GM12872 (cell line): ENCODE results near the gene CYP4A22.

ENCODE experiments used
- TF ChIP-seq, protein P1 (sequence below): IDR thresholded peaks from 3 replicates; pipeline ENCODE4 v1.5.1; 2011; ENCODE audit warnings: low read depth, mild to moderate bottlenecking, low read length, moderate library complexity; ENCODE audit not compliant: insufficient read depth

CYP4A22 gene

DNA sequence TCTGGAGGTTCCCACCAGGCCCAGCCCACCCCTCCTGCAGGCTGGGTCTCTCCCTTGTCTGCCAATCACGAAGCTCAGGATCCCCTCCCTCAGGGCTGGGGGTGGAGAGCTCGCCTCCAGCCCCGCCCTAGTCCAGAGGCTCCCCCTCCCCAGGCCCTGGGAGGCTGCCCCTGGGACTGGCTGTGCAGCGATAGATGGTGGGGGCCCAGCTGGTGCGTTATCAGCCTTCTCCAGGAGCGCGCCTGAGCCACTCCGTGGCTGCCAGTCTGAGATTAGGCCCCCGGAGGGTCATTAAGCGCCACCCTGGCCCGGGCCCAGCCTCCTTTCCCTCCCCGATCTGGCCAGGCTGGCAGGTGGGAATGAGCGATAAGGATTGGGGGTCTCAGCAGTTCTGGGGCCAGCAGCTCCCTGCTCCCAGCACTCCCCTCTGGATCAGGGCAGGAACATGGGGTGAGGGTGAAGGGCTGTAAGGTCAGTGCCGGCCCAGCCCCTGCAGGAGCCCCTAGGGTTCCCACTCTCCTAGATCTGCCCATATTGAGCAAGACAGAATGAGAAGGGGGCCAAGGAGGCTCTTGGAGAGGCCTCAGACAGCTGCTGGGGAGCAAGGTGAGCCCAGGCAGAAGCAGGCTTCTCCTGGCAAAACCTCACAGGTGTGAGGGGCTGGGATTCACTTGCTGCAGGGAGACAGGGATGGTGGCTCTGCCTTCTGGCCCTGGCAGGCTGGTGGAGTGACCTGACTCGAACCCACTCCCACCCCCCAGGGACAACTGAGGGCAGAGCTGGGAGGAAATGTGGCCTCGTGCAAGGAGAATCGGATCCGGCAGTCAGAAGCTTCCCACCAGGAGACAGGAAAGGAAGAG lies 44.1 kb downstream of the CYP4A22 start:
- TF ChIP-seq, protein P1, sequence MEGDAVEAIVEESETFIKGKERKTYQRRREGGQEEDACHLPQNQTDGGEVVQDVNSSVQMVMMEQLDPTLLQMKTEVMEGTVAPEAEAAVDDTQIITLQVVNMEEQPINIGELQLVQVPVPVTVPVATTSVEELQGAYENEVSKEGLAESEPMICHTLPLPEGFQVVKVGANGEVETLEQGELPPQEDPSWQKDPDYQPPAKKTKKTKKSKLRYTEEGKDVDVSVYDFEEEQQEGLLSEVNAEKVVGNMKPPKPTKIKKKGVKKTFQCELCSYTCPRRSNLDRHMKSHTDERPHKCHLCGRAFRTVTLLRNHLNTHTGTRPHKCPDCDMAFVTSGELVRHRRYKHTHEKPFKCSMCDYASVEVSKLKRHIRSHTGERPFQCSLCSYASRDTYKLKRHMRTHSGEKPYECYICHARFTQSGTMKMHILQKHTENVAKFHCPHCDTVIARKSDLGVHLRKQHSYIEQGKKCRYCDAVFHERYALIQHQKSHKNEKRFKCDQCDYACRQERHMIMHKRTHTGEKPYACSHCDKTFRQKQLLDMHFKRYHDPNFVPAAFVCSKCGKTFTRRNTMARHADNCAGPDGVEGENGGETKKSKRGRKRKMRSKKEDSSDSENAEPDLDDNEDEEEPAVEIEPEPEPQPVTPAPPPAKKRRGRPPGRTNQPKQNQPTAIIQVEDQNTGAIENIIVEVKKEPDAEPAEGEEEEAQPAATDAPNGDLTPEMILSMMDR: no peak

DNA sequence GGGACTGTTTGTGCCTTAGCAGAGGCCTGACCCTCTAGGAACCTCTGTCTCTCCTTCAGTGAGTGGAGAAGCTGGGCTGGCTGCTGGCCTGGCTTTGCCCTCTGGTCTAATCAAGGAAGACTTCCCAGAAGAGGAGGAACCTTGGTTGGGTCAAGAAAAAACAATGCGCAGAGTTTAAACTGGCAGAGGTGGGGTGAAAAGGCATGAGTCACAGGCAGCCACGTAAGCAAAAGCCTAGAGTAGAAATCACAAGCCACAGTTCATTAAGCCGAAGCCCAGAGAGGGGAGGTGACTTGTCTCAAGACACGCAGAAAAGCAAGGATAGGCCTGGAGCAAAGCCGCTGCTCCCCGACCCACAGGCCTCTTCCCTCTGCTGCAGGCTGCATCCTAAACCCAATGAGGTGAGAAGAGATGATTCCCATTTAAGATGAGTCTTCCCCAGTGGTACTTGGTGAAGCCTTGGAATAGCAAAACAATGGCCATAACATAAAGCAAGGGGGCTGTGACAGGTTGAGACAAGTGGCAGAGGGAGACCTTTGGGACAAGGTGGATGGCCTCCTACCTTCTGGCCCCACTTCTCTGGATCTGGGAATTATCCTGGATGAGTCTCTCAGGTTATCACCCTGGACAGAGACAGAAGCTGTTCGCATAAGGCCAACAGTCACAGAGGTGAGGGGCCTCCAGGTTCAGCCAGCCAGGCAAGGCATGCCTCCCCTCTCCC lies 44.9 kb downstream of the CYP4A22 start:
- TF ChIP-seq, protein P1: no peak

DNA sequence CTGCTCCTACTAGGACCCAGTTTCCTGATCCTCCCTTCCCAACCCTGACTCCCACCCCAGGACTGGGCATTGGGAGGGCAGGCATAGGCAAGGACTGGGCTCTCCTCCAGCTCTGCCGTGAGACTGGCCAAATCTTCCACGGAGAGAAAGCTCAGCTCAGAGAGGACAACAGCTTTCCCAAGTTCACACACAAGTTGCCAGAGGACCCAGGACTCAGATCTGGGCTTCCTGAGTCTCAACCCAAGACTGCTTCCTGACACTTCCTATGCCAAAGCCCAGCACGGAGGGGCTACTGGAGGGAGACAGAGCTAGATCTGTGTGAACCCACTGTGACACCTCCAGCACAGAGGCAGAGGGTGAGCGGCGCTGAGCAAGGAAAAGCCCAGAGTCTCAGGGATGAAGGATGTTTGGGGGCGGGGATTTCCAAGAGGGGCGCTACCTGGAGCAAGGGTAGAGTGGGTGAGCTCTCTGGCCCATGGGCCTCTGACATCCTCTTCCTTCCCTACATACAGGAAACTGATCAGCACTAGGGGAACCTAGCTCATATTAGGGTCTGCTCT lies 45.5 kb downstream of the CYP4A22 start:
- TF ChIP-seq, protein P1: no peak

DNA sequence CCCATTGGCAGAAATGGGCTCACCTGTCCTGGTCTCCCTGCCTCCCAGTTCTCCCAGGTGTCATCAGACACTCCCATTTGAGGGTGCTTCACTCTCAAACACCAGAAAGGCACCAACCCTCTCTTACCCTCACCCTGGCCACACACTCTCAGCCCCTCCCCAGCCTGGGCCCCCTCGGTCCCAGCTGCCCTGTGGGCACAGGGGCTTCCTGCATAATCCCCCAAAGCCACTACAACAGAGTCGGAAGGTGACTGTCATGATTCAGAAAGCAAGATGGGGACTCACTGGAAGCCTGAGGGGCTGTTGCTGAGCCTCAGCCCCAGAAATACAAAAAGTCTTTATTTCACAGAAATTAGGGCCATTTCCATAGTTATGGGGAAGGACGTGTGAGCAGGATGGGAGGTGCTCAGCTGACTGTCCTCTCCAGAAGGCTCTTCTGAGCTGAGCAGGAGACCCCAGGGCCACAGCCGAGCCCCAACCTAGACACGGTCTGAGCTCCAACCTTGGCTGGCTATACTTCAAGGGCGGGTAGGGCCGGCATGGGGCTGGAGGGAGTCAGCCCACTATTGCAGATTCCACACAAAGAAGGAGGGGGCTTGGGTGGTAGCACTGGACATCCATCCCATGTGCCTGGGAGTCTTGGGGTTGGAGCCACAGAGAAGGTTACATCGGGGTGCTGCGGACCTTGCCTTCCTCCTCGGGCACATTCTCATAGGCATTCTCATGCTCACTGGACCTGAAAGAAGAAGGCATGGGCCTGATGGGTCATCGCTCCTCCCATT lies 46.3 kb downstream of the CYP4A22 start:
- TF ChIP-seq, protein P1: no peak

GRCh38 chr1:47184090-47184821 lies 47.0 kb downstream of the CYP4A22 start:
- TF ChIP-seq, protein P1: no peak

DNA sequence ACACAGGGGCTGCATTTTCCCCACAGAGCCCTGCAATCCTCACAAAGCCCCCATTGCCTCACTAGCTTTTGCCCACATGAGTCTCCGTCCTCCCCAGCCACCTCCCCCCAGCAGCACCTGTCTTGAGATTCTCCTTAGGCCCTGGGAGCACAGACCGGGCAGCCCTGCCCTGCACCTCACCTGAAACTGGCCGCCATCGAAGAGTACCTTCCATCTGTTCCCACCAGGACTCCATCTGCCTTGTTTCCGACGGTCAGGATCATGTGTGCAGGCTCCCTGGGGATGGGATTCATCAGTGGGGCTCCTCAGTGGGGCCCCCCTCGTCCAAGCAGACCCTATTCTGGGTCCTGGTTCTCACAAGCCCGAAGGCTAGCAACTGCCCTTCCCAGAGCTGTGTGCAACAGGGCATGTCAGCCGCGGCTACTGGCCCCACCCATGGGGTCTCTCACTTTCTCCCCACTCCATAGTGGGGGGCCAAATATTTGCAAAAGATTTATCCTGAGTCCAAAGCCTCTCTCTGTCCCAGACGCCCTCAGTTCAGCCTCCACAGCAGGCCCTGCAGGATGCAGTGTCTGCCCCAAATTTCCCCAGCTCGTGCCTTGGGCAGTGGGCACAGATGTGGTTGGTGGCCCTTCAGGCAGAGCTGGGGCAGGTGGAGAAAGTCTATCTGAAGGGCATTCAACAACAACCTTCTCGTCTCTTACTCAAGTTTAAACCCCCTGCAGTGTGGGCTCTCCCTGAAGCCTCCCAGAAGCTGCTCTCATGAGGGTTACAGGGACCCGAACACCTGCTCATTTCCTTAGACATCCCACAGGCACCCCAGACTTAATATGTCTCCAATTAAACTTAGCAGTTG lies 47.8 kb downstream of the CYP4A22 start:
- TF ChIP-seq, protein P1: no peak
